GM18868 (cell line): ENCODE measurements around the gene ZNF165.
"Not testable (repeated sequence)": the region's sequence is repeated elsewhere in the genome, so short reads cannot be mapped to it uniquely, and the experiment has no call there.

Experiments
- ATAC-seq: cut with Tn5 transposase; IDR thresholded peaks from one replicate; pipeline ENCODE4 v1.9.1; 2021; ENCODE audit warnings: mild to moderate bottlenecking, moderate library complexity; ENCODE audit not compliant: unreplicated experiment

The ZNF165 gene

DNA sequence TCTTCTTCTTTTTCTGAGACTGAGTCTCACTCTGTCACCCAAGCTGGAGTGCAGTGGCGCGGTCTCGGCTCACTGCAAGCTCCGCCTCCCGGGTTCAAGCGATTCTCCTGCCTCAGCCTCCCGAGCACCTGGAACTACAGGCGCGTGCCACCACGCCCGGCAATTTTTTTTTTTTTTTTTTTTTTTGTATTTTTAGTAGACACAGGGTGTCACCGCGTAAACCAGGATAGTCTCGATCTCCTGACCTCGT, at the start of gene ZNF165:
TSS of gene ZNF165 (plus strand) at position 188 of the 250 bp plus-strand sequence. CDS start 4,913 bp downstream, outside the sequence.
- peak; percentile 19 for ATAC-seq

DNA sequence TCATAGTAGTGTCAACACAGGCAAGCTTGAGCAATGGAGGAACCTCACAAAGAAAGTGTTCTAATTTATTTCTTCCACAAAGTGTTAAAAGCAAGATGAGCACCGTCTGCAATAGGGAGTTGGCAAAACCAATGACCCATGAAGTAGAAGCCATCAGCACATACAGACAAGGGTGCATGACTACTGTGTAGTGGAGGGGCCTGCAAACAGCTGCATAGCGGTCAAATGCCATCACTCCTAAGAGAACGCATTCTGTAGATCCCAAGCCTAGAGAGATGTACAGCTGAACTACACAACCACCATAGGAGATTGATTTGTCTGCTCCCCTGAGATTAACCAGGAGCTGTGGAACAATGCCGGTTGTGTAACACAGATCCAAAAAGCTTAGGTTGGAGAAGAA, 26.8 kb upstream of the ZNF165 start:
- ATAC-seq, result no peak

DNA sequence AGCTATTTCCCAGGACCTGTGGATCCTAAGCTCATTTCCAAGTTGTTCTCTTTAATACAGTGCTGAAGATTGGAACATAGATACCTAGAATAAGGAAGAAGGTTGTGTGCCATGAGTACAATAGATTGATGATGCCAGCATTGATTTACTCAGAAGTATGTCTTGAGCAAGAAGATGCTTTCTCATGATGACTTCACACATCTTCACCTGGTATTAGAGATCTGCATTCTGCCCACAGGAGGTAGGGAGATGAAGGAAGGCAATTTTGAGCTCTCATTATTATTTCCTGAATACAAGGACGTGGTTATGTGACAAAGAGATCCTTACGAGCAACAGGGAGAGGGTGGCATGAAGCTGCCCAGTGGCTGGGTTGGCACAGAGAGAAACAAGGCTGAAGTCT, 20.0 kb upstream of the ZNF165 start:
- no peak for ATAC-seq

DNA sequence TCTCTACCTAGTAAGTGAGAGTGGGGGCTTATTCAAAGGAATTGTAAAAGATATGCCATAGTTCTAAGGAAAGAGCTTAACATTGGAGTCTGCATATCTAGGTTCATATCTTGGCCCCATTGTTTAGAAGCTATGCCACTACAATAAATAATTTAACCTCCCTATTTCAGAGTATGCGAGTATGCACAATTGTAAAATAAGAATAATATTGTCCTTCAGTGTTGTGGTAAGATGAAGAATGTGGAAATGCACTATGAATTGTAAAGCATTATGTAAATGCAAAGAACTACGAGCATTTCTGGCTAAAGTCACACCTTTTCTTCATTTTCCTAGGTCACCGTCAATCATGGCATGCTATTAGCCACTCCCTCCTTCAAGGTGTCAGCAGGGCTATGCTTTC, 16.1 kb upstream of the ZNF165 start:
- no peak for ATAC-seq

DNA sequence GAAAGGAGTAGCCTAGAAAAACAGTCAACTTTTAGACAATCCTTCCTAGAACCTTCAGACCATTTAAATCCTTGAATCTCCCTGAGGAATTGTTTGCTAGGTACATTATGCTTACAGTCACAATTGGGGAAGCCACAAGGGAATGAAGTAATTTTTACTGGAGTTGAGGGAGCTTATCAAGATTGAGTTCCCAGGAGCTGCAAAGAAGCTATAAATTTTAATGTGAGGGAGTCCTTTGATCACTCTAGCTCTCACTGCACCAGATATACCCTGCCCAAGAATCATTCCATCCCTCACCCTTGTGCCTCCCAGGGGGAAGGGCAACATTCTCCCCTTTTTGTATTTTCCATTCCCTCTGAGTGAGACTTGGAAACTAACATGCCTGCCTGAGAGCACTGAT, 12.3 kb upstream of the ZNF165 start:
- ATAC-seq, result no peak

DNA sequence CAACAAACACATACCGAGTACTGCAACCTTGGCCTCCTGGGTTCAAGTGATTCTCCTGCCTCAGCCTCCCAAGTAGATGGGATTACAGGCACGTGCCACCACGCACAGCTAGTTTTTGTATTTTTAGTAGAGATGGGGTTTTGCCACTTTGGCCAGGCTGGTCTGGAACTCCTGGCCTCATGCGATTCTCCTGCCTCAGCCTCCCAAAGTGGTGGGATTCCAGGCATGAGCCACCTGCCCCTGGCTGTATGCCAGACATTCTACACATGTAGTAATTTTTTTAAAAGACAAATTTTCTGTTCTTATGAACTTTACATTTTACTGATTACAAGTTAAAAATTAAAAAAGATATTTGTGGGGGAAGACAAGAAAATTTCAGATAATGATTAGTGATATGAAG, 9.4 kb upstream of the ZNF165 start:
- not testable (repeated sequence) for ATAC-seq

DNA sequence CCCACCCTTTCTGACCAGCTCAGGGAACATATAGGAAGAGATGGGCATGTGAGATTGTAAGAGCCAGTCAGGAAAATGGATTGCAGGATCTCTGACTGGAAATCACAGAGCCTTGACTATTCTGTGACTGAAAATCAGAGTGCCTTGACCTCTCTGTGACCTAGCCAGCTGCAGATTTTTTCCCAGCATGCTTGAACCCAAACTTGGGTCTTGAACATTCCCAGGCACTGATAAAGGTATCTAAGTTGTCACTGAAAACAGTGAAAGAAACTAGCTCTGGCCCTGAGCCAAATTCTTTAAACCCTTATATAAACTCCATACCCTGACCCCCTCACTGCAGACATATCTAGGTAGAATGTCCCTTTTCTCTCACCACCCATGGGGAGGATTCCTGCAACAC, 2.3 kb upstream of the ZNF165 start:
- ATAC-seq, result no peak

DNA sequence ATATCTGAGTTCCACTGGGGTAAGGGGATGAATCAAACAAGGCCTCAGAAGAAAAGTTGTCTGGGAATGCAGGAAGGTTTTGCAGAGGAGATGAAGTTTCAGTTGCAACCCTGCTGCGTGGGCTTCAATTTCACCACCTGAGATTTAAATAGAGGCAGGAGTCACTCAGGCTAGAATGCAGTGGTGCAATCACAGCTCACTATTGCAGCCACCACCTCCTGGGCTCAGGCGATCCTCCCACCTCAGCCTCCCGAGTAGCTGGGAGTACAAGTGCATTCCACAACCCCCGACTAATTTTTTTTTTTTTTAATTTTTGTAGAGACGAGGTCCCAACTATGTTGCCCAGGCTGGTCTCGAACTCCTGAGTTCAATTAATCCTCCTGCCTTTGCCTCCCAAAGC, 1.5 kb upstream of the ZNF165 start:
- ATAC-seq, result no peak

DNA sequence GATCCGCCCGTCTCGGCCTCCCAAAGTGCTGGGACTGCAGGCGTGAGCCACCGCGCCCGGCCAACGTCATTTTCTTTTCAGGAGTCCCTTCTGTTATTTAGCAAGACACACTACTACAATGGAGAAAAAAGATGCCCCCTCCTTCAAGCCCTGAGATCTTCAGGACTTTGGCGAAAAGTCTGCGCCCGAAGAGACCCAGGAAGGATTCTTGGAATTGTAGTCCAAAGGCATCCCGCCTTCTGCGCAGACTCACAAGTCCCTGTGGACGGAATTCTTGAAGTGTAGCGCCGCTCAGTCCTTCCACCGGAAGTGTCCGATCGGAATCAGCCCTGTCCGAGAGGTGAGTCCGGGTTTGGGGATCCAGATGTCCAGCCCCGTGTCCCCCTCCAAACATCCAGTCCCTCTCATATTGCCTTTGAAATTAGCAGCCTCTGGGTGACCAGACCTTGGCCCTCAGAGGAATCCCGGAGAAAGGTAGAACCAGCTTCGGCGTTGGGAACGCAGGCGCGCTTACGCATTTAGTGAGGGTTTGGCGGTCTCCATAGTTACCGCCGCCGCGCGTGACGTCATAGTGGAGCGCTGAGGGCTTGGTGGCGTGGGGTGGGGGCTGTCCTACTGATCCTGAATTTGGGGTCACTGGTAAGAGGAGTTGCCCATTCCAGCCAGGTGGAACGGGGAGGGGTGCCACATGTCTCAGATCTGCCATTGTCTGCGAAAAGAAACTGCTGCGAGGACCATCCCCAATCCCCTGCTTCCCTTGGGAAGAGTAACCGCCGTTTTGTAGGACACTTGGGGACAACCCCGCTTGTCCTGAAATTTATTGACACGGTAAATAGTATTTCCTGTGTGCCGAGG, 490 bp downstream of the ZNF165 start:
- ATAC-seq, result peak; percentile 73

DNA sequence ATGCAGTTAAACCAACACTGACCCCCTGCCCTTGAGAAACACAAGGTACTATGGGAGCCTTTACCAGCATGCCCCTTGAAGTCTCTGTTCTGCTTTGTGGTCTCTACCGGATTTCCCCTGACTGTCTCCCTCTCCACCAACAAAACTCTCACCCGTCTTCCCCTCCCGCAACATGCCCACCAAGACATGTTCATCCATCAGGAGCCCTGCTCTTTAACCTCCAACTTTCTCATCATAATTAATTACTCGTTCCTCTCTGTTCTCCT, 1.1 kb downstream of the ZNF165 start:
- ATAC-seq, result peak; percentile 69

DNA sequence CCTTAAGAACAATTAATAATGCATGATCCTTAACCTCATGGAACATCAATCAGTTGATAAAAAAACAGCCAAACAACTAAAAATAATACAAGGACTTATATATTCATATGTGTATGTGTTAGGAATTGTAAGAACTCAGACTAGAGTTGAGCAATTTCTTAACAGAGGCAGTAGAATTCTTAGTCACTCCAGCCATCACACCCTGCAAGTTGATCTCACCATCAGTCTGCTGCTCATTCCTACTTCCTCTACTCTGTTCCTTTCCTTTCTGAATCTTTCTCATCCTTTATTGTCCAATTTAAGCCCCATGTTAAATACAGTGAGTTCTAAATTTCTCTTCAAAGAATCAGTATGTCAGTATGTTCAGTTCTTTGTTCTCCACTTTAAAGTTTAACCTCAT, 2.6 kb downstream of the ZNF165 start:
- ATAC-seq, result no peak

DNA sequence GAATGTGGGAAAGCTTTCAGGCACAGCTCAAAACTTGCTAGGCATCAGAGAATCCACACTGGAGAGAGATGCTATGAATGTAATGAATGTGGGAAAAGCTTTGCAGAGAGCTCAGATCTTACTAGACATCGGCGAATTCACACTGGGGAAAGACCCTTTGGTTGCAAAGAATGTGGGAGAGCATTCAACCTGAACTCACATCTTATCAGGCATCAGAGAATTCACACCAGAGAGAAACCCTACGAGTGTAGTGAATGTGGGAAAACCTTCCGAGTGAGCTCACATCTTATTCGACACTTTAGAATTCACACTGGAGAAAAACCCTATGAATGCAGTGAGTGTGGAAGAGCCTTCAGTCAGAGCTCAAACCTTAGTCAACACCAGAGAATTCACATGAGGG, 8.7 kb downstream of the ZNF165 start:
- ATAC-seq, result no peak

DNA sequence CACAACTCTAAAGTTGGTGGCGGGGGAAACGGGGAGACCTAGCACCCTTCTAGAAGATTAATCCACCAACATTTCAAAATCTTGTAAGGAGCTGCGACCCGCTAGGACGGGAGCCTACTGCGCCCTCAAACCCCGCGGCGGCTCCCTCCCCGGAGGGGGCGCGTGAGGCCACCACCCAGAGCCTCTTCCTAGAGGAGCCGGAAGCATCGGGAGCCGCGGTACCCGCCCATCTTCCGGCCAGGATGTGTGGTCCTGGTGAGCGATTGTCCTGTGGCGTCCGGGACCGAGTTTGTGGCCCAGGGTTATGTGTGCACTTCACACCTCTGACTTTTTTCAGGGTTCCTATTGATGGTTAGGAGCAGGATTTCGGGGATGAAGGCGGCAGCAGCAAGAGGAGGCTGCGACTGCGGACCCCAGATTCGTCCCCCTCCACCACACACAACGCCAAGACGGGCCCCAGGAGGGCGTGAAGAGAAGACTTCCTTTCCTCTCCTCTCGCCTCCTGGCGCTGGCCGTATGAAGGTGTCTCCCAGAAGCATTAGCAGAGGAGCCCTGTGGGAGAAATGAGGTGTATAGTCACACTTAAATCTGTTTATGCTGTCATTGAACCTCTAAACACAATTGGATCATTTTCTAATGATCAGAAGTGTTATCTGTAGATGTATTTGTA, 10.7 kb downstream of the ZNF165 start:
- ATAC-seq, result no peak

DNA sequence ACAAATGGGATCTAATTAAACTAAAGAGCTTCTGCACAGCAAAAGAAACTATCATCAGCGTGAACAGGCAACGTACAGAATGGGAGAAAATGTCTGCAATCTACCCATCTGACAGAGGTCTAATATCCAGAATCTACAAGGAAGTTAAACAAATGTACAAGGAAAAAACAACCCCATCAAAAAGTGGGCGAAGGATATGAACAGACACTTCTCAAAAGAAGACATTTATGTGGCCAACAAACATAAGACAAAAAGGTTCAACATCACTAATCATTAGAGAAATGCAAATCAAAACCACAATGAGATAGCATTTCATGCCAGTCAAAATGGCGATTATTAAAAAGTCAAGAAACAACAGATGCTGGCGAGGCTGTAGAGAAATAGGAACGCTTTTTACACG, 21.9 kb downstream of the ZNF165 start:
- not testable (repeated sequence) for ATAC-seq

DNA sequence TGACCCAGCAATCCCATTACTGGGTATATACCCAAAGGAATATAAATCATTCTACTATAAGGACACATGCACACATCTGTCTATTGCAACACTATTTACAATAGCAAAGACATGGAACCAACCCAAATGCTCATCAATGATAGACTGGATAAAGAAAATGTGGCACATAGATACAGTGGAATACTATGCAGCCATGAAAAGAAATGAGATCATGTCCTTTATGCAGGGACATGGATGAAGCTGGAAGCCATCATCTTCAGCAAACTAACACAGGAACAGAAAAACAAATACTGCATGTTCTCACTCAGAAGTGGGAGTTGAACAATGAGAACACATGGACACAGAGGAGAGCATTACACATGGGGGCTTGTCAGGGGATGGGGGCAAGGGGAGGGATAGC, 22.3 kb downstream of the ZNF165 start:
- ATAC-seq, result not testable (repeated sequence)

DNA sequence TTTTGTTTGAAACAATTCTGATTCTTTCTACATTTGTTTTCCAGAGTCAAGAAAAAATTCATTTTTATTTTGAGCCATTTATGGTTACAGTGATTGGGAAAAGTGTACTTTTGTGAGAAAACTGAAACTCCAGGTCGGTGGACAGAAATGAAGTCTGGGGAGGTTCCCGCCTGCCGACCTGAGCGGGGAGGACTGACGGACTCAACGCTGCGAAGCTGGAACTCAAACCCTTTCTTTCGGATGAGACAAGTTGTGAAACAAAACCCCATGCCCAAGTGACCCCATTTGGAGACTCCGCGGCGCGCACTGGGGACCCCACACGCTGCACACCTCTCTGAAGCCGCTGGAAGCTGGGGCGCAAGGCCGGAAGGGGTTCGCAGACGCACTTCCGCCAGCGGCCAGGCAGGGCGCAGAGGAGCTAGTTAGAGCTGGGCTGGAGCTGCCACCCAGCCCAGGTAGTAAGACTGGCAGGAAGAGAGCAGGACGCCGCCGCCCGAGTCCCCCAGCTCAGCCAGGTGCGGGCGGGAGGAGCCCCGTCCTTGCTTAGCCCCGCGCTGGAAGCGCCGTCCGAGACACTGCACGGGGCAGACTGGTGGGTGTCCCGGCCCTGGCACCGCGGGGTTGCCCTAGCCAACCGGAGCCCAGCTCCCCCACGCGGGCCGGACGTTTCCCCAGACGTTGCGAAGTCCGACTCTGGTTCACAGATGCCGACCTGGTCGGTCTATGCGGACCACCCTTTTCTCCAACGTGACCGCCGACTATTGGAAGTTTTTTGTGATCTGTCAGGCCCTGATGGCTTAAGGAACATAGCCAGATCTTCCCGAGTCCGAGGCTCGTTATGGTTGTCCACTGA, 24.2 kb downstream of the ZNF165 start:
- peak; percentile 99 for ATAC-seq

DNA sequence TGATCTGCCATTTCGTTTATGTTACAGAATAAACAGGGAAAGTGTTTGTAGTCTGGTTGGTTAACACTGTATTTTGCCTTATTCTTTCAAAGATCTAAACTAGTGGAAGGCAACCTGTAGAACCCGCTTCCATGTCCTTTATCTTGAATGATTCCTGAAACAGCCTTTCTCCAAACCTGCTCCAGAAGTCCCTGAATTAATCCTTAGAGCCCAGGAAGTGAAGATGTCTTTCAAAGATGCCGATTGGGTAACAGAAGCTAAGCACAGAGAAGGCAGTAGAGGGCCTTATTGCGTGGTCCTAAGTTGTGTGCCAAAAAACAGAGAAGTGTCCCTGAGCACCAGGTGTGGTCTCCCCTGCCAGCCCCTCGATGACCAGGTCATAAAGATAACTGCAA, 24.9 kb downstream of the ZNF165 start:
- peak; percentile 28 for ATAC-seq

DNA sequence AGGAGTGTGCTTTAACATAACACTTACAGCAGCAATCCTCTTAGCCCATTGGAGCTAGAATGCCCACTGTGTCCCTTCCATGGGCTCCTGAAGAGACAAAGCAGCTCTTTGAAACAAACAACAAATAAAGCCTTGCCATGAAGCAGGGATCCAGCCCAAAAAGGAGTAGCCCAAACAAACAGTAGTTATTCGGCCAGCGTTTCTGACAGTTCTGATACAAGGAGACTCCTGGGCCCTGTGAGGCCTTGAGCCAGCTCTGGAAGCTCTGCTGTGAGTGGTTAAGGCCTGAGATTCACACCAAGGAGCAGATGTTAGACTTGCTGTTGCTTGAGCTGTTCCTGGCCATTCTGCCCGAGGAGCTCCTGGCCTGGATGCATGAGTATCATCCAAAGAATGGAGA, 27.1 kb downstream of the ZNF165 start:
- no peak for ATAC-seq

DNA sequence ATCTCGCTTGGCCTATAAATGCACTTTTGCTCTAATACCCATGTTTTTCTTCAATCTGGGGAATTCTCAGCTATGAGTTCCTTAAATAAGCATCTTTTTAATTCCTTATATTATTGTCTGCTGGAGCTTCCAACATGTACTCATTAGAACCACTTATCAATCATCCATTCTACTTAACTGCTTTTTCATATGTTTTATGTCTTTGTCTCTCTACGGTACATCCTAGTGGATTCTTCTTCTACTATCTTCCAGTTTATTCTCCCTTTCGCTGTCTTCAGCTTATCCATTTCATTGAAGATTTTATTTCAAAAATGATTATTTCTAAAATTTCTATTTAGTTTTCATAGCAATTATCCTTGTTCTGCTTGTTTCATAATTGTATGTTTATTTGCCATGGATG, 31.6 kb downstream of the ZNF165 start:
- ATAC-seq, result no peak

DNA sequence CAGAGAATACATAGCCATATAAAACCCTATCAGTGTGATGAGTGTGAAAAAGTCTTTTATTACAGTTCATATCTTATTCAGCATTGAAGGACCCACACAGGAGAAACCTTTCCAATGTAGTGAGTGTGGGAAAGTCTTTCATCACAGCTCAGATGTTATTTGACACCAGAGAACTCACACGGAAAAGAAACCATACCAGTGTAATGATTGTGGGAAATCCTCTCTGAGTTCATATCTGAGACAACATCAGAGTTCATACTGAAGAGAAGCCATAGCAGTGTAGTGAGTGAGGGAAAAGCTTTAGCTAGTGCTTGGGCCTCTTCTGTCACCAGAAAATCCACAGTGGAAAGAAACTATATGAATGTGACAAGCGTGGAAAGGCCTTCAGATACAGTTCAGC, 35.4 kb downstream of the ZNF165 start:
- ATAC-seq, result no peak

DNA sequence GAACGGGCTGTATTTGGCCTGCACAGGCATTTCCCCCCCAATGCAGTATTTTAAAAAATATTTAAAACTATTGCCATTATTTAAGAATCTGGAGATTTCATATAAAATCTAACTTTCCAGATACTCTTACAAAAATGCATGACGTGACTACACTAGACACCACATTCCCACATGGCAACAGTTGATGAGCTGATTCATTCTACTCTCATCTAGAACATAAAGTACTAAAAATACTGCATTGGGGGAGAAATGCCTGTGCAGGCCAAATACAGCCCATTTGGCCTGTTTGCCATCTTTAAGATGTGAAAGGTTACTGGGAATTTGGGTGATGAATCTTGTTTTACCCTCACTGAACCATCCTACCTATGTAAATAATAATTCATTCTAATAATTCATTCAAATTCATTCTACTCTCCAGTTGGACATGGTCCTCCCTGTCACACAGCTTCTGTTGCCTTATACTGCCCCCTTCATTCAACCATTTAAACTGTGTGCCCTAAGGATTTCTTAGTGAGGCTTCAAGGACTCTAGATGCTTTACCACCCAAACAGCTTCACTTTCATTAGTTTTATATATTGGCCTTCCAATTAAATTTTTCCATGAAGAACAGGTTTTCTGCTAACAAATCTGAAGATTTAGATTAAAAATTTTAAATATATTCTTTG, 37.1 kb downstream of the ZNF165 start:
- no peak for ATAC-seq

DNA sequence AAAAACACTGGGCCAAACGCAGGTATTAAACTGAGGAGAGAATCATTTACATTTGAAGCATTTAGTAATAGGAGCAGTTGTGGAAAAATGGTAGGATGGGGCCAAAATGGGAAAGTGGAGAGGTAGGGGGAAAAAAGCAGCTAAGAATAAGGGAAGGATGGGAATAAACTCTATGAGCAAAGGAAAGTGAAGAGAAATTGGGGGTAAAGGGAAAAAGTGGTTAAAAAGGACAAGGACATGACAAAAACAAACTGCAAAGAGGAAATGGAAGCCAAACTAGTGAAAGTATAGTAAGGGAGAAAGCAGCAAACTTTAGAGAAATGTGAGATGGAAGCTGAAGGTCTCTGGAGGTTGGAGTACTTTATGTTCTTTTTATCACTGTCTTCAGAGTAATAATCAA, 37.8 kb downstream of the ZNF165 start:
- no peak for ATAC-seq
